Hematopoietic multipotent progenitor cell treated with erythropoietin and hydrocortisone succinate and interleukin-3 and kit ligand, for 8 days (in vitro differentiated cells): ENCODE results near the gene SPDYC.

ENCODE experiments used
- DNase-seq: peaks from one replicate; pipeline ENCODE4 v3.0.0-alpha.2; 2015

SPDYC gene, protein sequence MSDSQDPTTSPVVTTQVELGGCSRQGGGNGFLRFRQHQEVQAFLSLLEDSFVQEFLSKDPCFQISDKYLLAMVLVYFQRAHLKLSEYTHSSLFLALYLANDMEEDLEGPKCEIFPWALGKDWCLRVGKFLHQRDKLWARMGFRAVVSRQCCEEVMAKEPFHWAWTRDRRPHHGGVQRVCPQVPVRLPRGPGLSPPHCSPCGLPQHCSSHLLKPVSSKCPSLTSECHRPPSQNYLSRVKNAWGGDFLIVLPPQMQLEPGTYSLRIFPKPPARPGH

DNA sequence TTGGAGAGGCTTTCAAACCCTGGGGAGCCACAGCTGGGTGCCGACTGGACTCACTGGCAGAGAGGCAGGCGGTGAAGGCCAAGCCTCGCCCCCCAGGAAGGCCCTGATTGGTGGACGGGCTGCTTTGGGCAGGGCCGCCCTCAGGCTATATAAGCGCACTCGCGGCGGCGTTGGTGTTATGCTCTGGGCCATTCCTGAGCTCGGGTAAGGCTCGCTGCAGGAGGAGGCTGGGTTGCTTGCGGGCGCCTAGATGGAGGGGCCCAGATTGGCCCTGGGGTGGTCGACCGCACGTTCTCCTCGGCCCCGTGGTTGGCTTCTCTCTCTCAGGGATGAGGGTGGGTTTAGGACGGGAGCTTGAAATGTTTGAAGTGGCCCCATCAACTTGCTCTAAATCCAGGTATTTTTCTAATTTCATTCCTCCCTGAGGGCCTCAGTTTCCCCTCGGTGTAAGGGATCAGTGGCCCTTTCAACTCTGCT lies at the start of gene SPDYC:
Gene SPDYC (plus strand): TSS at position 176 of the 477 bp plus-strand sequence. CDS start 1,125 bp downstream, outside the sequence.
- peak; percentile 75 for DNase-seq

- no peak for DNase-seq
Observed at GRCh38 chr11:65120831-65121230, 49.2 kb upstream of the SPDYC start.

DNA sequence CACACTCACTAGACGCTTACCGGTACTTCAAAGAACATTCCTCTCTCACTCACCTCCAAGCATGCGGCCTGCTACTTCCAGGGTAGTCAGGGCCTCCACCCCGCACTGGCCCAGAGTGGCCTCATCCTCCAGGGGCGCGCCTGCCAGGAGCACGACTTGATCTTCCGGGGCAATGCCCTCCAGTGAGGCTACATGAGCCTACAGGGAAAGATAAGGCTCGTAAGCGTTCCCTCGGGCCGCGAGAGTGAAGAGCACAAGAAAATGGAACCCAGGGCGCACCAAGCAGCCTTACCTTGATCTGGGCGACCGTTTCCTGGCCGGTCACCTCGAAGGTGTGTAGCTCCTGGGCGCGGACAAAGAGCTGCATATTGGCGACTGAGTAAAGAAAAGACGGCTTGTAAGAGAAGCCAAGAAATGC lies 48.6 kb upstream of the SPDYC start:
- peak; percentile 62 for DNase-seq

- DNase-seq = peak; percentile 98
Observed at GRCh38 chr11:65121865-65122696, 48.0 kb upstream of the SPDYC start, which contains the start of the genes FAU and MRPL49. TSS of gene FAU (minus strand) at chr11:65122134. CDS start at chr11:65121813, 321 bp downstream. TSS of gene MRPL49 (plus strand) at chr11:65122321. CDS start at chr11:65122347, 26 bp downstream.

GRCh38 chr11:65124480-65125196 lies 45.4 kb upstream of the SPDYC start:
- no peak for DNase-seq

- no peak for DNase-seq
Observed at GRCh38 chr11:65125197-65126056, 44.6 kb upstream of the SPDYC start.

DNA sequence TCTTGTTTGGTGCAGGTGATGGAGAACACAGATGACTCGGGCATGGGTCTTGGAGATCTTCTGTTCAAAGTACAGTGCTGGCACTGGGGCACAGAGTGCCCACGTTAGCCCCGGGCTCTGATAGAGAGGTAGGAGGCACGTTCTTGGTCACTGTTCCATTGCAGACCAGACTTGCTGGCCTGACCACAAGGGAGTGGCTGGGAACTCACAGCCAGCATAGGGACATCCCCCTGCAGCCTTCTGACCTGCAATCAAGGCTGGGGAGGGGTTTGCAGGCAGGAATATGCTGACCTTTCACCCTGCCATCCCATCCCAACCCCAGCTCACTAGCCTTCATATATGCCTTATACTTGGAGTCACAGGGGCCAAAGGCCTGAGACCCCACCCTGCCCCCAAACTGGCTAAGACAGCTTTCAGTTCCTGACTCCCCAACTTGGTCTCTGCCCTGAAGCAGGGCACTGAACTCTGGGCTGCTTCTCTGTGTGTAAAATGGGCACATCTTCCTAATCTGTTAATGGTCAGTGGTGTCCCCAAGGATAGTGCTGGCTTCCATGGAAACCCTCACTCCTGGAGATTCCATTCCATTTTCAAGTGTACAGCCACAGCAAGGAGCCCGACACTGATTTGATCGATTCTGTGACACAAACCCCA lies 43.3 kb upstream of the SPDYC start:
- no peak for DNase-seq

DNA sequence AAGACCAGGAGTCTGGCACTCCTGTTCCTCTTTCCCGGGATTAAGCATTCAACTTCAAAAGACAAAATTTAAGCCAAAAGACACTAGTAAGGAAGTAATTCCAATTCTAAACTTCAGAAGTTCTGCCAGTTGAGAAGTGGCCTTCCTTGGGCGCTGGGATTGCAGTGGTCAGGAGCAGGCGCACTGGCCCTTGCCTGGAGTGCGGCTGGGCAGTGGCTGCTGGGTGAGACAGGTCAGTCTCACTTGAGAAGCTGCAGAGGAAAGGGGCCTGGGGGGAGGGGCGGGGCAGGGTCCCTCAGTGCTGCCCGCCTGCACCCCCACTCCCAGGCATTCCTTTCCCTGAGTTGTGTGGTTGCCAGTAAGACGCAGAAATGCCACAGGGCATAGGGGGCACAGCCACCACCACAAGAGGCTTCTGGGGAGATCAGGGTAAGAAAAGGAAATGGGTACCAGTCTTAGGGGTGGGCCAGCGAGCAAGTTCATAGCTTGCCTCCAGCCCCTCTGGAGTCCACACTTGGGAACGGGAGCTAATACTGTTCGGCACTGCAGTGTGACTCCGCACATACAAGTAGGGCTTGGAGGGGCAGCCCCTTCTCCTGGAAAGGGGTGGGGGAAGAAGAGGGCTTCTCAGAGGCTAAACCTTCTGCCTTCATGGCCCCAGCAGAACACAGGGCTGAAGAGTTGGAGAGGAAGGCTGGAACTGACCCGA lies 42.4 kb upstream of the SPDYC start:
- no peak for DNase-seq

DNA sequence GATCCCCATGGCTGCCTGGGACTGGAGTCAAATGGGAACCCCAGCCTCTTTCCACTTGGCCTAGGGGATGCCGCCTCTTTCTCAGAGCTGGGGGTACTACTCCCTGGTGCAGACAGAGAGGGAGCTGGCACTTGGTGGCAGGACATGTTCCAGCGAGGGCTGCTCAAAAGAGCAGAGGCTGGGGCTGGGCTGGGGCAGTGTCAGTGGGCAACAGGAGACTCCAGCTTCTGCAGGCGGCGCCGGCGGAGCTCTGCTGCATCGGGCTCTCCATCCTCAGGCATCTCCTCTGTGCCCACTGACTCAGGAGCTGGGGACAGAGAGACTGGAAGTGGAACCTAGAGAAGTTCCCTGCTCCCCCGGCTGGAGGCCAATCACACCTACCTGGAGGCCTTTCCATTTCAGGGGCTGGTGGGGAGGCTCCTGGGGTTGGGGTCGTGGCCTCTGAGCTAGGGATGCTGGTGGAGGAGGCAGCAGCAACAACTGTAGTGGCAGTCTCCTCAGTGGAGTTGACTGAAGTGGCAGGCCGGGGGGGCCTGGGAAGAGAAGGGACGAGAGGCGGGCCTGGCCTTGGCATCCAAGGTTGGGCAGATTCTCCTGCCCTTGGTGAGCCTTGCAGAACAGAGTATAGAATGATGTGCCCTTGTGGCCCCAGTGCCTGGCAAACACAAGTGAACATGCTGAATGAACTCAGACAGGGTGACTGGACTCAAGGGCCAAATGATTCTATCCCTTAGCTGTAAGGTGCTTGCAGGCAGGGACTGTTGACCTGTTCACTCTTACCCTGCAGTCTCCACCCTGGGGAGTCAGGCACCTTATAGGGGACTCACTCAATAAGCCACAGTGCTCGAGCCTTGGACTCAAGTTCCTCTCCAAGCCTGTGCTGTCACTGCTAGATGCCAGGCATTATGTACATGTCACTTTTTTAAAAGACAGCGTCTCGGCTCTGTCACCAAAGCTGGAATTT lies 41.6 kb upstream of the SPDYC start:
- DNase-seq = no peak

DNA sequence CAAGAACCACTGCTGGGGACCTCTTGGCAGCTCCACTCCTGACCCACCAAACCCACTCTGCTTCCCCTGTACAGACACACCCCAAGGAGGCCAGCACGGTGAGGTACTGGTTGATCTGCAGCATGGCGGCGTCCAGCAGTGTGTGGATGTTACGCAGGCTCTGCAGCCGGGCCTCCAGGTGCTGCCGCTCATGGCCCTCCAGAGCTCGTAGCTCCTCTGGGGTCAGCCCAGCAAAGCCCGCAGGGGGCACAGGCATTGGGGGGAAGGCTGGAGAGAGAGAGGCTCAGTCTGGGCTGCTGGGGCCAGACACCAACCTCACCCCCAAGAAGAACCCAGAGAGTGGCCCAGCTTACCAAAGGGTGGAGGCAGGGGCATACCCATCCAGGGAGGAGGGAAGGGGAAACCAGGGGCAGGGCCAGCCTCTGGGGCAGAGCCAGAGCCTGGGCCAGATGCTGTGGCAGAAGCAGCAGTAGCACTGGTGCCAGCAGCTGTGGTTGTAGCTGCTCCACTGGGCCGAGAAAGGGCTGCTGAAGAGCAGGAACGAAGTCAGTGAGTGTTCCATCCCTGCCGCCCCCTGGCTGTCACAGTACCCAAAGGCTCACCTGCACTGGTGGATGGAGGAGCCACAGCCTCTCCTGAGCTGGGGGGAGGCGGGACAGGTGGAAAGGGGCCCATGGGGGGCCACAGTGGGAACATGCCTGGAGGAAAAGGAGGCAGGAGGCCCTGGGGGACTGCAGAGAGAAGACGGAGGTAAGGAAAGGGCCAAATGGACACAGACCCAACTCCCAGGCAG lies 40.2 kb upstream of the SPDYC start:
- no peak for DNase-seq

DNA sequence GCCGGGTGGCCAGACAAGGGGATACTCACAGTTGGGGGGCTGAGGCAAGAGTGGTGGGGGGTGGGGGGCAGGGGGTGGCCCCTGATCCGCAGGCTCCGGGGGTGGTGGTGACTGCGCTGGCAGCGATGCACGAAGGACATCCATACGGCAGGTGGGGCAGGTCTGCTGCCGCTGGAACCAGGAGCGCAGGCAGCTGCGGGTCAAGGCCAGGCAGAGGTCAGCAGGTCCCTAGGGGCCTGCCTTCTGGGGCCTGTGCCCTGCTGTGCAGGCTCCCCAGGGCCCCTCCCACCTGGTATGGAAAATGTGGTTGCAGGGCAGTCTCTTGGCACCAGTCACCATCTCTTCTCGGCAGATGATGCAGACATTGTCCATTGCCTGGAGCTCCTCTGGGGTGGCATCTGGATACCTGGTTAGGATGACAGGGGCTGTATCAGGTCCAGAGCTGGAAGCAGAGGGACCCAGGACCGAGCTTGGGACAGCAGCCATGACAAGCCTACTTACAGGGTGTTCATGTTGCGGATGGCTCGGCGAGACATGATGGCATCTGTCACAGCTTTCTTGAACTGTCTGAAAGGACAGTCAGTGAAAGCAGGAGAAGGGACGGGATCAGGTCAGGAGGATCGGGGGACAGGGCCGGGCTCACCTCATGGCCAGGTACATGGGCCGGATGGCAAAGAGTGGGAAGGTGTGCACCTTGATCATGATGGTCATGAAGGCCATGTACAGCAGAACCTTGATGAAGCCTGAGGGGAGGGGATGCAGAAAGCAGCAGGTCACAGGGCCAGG lies 39.2 kb upstream of the SPDYC start:
- DNase-seq = no peak

- DNase-seq = no peak
Observed at GRCh38 chr11:65131417-65131776, 38.6 kb upstream of the SPDYC start.

DNA sequence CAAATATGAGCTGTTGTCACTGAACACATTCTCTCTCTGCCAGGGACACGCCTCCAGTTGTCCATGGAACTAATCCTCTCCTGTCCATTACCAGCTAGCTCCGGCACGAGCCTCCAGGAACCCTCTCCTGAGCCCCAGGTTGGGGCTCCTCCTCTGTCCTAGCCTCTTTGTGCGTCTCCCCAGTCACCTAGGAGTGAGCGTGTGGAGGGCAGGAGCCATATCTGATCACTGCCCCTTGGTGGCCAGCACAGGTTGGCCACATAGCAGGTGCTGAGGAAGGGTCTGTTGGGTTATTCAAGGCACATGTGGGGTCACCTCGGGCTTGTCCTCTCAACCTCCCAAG lies 38.2 kb upstream of the SPDYC start:
- DNase-seq = no peak

DNA sequence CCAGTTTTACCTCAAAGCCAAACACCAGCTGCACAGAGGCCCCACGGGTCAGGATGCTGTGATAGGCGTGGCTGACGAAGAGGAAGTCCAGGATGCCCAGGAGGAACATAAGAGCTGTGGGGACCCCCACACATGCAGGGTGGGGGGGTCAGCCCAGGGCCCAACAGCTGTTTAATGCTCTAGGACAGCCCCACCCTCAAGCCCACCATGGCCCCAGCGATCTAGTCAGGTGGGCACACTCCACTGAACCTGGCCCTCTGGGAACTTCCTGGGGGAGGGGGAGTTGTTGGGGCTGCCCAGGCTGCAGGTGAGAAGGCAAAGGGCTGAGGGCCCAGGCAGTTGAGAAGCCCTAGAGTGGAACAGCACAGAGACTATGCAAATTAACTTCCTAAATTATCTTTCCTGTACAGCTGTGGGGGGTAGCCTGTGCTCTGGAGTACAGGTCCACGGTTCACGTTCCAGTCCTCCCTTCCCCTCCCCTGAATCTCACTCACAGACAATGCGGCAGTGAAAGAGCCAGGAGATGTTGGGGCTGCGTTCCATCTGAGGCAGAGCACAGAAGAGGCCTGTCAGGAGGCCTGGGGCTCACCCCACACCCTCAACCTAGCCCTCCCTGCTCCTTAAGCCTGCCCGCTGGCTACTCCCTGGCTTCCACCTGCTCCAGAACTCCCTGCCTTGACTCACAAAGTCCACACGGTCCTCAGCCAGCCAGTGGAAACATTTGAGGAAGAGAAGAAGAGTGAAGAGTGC lies 37.6 kb upstream of the SPDYC start:
- no peak for DNase-seq

DNA sequence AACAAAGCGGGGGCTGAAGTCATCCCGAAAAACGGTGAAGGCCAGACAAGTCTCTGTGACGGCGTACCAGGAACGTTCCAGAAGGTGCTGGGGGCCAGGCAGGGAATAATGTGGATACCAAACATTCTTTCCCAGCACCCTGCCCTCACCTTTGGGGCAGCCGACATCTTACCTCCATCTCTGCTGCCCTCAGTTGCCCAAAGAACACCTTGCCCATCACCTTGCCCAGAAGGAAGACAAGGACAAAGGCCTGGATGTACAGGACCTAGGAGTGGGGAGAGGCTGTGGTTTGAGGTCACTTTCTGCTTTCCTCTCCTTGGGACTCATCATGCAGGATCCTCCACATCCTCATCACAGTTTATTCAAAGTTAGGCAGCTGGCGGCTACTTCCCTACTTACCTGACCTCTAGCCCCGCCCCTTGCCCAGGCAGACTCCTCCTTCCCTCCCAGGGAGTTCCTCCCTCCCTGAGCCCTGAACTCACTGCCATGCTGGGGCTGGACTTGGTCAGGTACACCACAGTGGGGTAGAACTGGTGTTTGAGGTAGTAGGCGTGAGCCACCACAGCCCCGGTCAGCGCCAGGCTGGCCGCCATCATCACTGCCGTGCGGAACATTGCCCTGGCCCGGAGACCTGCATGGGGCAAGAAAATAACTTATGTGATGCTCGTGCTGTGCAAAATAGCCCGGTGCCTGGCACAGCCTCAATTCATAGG lies 36.9 kb upstream of the SPDYC start:
- DNase-seq = peak; percentile 69

- no peak for DNase-seq
Observed at GRCh38 chr11:65133724-65134123, 36.3 kb upstream of the SPDYC start.
